Fibroblast of the aortic adventitia (primary cell): ENCODE results near the gene ATP2B2. TPM values are rescaled to one million over a fixed set of nuclear protein-coding genes. Genes with fewer than 3 reads are reported as not detected.

Source experiments
- DNase-seq: peaks from one replicate; pipeline ENCODE4 v3.0.0-alpha.2; 2010; ENCODE audit warnings: low read depth
- H3K4me3 ChIP-seq: 2 replicates; pipeline ENCODE4 v1.5.1; 2011; ENCODE audit warnings: low read depth, mild to moderate bottlenecking, control low read depth, low read length, moderate library complexity
- CTCF ChIP-seq: IDR thresholded peaks from 2 replicates; pipeline ENCODE4 v1.5.1; 2011; ENCODE audit warnings: mild to moderate bottlenecking, low read length, control low read depth, inconsistent platforms; ENCODE audit not compliant: insufficient read depth
- total RNA-seq: library from RNA; depleted of rRNA; stranded (reverse); fragments of >200 nt; gene quantifications from 2 replicates; pipeline ENCODE4 v1.2.3, GENCODE V29; 2012; ENCODE audit warnings: low replicate concordance

ATP2B2 gene
- total RNA-seq, 1 donor: not detected

DNA sequence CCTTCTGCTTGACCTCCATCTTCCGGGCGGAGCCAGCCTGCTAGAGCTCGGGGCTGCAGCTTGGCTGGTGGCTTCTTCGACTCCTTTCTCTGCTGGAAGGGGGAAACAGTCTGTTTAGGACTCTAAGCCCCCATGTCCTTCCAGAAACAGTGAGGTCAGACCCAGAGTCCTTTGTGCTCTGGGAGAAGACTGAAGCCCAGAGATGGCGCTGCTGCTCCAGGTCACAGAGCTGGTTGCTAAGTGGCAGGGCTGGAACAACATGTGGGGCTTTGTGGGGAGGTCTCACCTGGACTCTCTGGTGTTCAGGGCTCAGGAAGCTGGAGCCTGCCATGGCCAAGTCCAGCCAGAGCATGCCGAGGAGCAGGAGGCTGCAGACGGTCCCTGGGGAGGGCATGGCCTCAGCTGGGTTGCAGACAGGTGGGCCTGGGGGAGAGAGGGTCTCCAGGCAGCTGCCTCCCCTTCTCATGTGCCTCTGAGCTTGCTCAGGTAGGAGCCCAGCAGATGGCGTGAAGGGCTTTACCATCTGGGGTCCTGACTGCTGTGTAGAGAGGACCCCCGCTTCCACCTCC, 215.5 kb downstream of the ATP2B2 start:
- no peak overlapping the region for H3K4me3 ChIP-seq
- DNase-seq: no peak
- TF ChIP-seq CTCF: no peak

DNA sequence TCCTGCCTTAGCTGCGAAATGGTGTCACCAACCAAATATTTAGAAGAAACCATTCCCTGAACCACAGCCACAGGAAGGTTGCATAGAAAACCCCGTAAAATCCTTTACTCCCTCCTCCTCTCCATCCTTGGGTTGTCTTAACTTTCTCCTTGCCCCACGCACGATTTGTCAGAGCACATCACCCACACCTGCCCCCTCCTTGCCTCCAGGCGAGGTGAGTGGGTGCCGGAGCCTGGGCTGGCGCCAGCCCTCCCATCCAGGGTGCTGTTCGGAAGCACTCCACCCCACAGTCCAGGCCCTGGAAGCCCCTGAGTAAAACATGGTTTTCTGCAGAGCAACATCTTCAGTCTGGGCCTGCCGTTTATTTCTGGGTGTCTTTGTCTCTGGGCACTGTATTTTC, 216.3 kb downstream of the ATP2B2 start:
- no peak overlapping the region for H3K4me3 ChIP-seq
- DNase-seq: no peak
- TF ChIP-seq CTCF: no peak

GRCh38 chr3:10288575-10288960, 216.8 kb downstream of the ATP2B2 start:
- no peak for TF ChIP-seq CTCF
- DNase-seq: no peak
- no peak overlapping the region for H3K4me3 ChIP-seq

- no peak for TF ChIP-seq CTCF
- H3K4me3 ChIP-seq: no peak overlapping the region
- DNase-seq: no peak
Observed at GRCh38 chr3:10287936-10288574, 217.3 kb downstream of the ATP2B2 start.

- peak; percentile 67 for DNase-seq
- no peak overlapping the region for H3K4me3 ChIP-seq
- TF ChIP-seq CTCF: no peak
Observed at GRCh38 chr3:10286596-10287295, 218.6 kb downstream of the ATP2B2 start.

DNA sequence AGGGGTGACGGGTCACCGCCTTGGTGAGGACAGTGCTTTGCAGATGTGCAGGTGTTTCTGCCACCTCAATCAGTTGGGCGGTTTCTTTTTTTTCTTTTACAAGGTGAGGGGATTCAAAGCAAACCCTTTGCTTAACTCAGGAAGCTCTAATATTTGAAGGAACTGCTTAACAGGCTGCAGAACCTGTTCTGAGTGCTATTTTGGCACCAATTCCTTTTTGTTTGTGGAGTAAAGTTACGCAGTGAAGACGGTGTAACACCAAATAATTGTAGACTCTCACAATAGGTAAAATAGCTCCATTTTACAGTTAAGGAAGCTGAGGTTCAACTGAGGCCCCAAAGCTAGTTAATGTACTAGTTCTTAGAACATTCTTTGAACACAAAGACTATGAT, 219.3 kb downstream of the ATP2B2 start:
- no peak for DNase-seq
- TF ChIP-seq CTCF: no peak

More for the DNA sequence above, 219.3 kb downstream of the ATP2B2 start:
- no peak overlapping the region for H3K4me3 ChIP-seq
